ENCODE results near the gene GUCA1A. TPM values are rescaled to one million over a fixed set of nuclear protein-coding genes. Genes with fewer than 3 reads are reported as not detected.

The GUCA1A gene
- total RNA-seq, 3 donors from 2014 or later (not counting 1 experiment from before 2014, with no cell fraction given), result not detected

DNA sequence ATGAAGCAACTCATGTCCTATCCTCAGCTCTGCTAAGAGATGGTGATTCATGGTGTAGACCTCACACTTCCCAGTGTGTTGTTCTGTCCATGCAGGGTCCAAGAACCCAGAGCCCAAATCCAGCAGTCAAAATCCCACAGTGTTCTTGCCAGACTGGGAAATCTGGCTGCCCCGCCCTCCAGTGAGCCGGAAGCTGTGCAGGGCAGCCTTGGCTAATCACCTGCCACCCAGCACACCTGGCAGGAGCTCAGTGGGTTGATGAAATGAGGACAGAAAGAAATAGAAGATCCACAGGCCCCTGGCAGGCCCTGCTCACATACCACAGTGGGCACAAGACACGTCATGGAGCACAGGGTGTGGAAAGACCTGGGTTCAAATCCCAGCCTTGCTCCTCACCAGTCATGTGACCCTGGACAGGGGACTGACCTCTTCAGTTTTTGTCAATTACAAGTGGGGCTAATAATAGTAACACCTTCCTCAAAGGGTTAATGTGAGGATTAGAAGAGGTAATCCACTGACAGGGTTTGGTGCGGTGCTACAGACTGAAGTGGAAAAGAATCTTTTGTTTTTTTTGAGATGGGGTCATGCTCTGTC is 13.6 kb upstream of the GUCA1A start:
- intact Hi-C loops (cut with micrococcal nuclease), result loop anchor here (10.0 kb wide), 1 partner anchor 455 kb away; no protein-coding TSS in a partner anchor
- Histone ChIP-seq H3K4me3 (ENCODE audit: low read length) (no peak overlapping the region), H3K9me3 (ENCODE audit: control insufficient read depth, insufficient read depth, low read length) (no peaks in the 10 kb centered on the region), H3K4me1 (ENCODE audit: control insufficient read depth, insufficient read depth, low read length) (no peaks in the 10 kb centered on the region), H3K36me3 (ENCODE audit: control insufficient read depth, insufficient read depth, low read length) (no peaks in the 10 kb centered on the region), H3K27ac (ENCODE audit: low read length) (no peak overlapping the region), H3K27me3 (ENCODE audit: control insufficient read depth, insufficient read depth, low read length) (no peaks in the 10 kb centered on the region)
- Mint-ChIP-seq H3K9me3 (no peaks in the 10 kb centered on the region), H3K4me3 (no peak overlapping the region), H3K4me1 (no peaks in the 10 kb centered on the region), H3K27ac (no peak overlapping the region), H3K36me3 (no peaks in the 10 kb centered on the region), H3K27me3 (ENCODE audit: low read depth in 2 of 2) (peaks cover 7 to 12% of the 10 kb centered on the region in 2 donors)
- WGBS (ENCODE audit: insufficient coverage), result 66% methylated on average over 4 of the region's 4 CpGs
- TF ChIP-seq, protein P1, sequence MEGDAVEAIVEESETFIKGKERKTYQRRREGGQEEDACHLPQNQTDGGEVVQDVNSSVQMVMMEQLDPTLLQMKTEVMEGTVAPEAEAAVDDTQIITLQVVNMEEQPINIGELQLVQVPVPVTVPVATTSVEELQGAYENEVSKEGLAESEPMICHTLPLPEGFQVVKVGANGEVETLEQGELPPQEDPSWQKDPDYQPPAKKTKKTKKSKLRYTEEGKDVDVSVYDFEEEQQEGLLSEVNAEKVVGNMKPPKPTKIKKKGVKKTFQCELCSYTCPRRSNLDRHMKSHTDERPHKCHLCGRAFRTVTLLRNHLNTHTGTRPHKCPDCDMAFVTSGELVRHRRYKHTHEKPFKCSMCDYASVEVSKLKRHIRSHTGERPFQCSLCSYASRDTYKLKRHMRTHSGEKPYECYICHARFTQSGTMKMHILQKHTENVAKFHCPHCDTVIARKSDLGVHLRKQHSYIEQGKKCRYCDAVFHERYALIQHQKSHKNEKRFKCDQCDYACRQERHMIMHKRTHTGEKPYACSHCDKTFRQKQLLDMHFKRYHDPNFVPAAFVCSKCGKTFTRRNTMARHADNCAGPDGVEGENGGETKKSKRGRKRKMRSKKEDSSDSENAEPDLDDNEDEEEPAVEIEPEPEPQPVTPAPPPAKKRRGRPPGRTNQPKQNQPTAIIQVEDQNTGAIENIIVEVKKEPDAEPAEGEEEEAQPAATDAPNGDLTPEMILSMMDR (IDR thresholded peaks at IDR 0.05), result no peak
- ATAC-seq (no peak), DNase-seq (no peak)

DNA sequence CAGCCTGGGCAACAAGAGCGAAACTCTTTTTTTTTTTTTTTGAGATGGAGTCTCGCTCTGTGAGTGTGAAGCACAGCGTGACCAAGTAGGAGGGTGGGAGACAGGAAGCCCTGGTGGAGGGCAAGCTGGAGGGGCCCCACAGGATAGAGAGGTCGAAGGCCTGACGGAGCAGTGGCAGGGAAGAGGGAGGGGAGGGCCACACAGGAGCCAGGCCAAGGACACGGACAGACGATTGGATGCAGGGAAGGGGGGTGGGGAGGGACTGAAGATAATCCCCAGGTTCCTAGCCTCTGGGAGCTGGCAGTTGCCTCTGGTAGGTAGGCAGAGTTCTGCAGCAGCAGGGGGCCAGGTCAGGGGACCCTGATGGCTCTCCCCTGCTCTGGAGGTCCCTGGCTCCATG is 10.8 kb upstream of the GUCA1A start:
- H3K27ac ChIP-seq (ENCODE audit: low read length), result no peak overlapping the region
- no peak overlapping the region for H3K27ac Mint-ChIP-seq
- no peaks in the 10 kb centered on the region for H3K4me1 ChIP-seq (ENCODE audit: control insufficient read depth, insufficient read depth, low read length)
- no peaks in the 10 kb centered on the region for H3K9me3 ChIP-seq (ENCODE audit: control insufficient read depth, insufficient read depth, low read length)
- no peaks in the 10 kb centered on the region for H3K36me3 ChIP-seq (ENCODE audit: control insufficient read depth, insufficient read depth, low read length)
- H3K9me3 Mint-ChIP-seq, result no peaks in the 10 kb centered on the region
- H3K4me3 Mint-ChIP-seq, result no peak overlapping the region
- intact Hi-C loops (cut with micrococcal nuclease), result loop anchor here (10.0 kb wide), 1 partner anchor 458 kb away; no protein-coding TSS in a partner anchor
- TF ChIP-seq, protein P1 (IDR thresholded peaks at IDR 0.05), result no peak
- H3K36me3 Mint-ChIP-seq, result no peaks in the 10 kb centered on the region
- H3K4me1 Mint-ChIP-seq, result peaks cover 0 to 5% of the 10 kb centered on the region in 2 donors
- no peak overlapping the region for H3K4me3 ChIP-seq (ENCODE audit: low read length)
- no peaks in the 10 kb centered on the region for H3K27me3 ChIP-seq (ENCODE audit: control insufficient read depth, insufficient read depth, low read length)
- H3K27me3 Mint-ChIP-seq (ENCODE audit: low read depth in 2 of 2), result peaks cover 7 to 12% of the 10 kb centered on the region in 2 donors
- DNase-seq (no peak), ATAC-seq (no peak)
- WGBS (ENCODE audit: insufficient coverage), result 42% methylated on average over 7 of the region's 7 CpGs

DNA sequence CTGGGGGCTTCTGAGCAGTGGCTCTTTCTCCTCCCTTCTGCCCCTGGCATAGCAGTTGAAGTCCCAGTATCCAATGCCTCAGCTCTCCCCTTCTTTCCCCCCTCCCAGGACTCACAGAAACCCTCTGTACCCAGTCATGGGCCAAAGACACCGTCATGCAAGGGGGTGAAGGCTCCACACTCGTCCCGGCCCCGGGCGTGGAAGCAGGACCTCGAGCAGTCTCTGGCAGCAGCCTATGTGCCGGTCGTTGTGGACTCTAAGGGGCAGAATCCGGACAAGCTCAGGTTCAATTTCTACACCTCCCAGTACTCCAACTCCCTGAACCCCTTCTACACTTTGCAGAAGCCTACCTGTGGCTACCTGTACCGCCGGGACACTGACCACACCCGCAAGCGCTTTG is 10.4 kb upstream of the GUCA1A start:
- WGBS (ENCODE audit: insufficient coverage), result 91% methylated on average over 13 of the region's 13 CpGs
- Mint-ChIP-seq H3K36me3 (no peaks in the 10 kb centered on the region), H3K4me1 (peaks cover 0 to 5% of the 10 kb centered on the region in 2 donors), H3K9me3 (no peaks in the 10 kb centered on the region), H3K27me3 (ENCODE audit: low read depth in 2 of 2) (peaks cover 7 to 12% of the 10 kb centered on the region in 2 donors), H3K27ac (no peak overlapping the region), H3K4me3 (no peak overlapping the region)
- intact Hi-C loops (cut with micrococcal nuclease), result loop anchor here (10.0 kb wide), 1 partner anchor 458 kb away; no protein-coding TSS in a partner anchor
- H3K4me1 ChIP-seq (ENCODE audit: control insufficient read depth, insufficient read depth, low read length), result no peaks in the 10 kb centered on the region
- no peak overlapping the region for H3K4me3 ChIP-seq (ENCODE audit: low read length)
- H3K36me3 ChIP-seq (ENCODE audit: control insufficient read depth, insufficient read depth, low read length), result no peaks in the 10 kb centered on the region
- no peak for DNase-seq
- TF ChIP-seq, protein P1 (IDR thresholded peaks at IDR 0.05), result no peak
- no peak overlapping the region for H3K27ac ChIP-seq (ENCODE audit: low read length)
- no peaks in the 10 kb centered on the region for H3K9me3 ChIP-seq (ENCODE audit: control insufficient read depth, insufficient read depth, low read length)
- no peak for ATAC-seq
- H3K27me3 ChIP-seq (ENCODE audit: control insufficient read depth, insufficient read depth, low read length), result no peaks in the 10 kb centered on the region

DNA sequence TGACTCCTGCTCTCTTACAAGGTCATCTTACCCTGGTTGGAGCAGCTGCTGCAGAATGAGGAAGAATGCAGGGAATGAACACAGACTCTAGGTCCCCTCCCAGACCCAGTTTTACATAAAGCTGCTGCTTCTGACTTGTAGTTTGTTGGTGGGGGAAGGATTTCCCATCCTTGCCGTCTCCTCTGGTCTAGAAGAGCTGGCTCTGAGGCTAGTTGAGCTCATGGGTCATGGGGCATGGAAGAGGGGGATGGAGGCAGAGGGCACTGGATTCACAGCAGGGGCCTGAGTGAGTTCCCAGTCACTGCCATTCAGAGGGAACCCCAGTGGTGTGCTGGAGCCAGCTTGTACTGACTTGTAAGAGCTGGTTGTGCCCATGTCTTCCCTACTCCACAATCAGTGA is 9.2 kb upstream of the GUCA1A start:
- Histone ChIP-seq H3K36me3 (ENCODE audit: control insufficient read depth, insufficient read depth, low read length) (no peaks in the 10 kb centered on the region), H3K27me3 (ENCODE audit: control insufficient read depth, insufficient read depth, low read length) (no peaks in the 10 kb centered on the region), H3K27ac (ENCODE audit: low read length) (no peak overlapping the region), H3K9me3 (ENCODE audit: control insufficient read depth, insufficient read depth, low read length) (no peaks in the 10 kb centered on the region), H3K4me3 (ENCODE audit: low read length) (no peak overlapping the region), H3K4me1 (ENCODE audit: control insufficient read depth, insufficient read depth, low read length) (no peaks in the 10 kb centered on the region)
- TF ChIP-seq, protein P1 (IDR thresholded peaks at IDR 0.05), result no peak
- DNase-seq (no peak), ATAC-seq (no peak)
- no peak overlapping the region for H3K4me3 Mint-ChIP-seq
- peaks cover 0 to 5% of the 10 kb centered on the region in 2 donors for H3K4me1 Mint-ChIP-seq
- no peak overlapping the region for H3K27ac Mint-ChIP-seq
- peaks cover 7 to 16% of the 10 kb centered on the region in 2 donors for H3K27me3 Mint-ChIP-seq (ENCODE audit: low read depth in 2 of 2)
- 53% methylated on average over 1 of the region's 1 CpG for WGBS (ENCODE audit: insufficient coverage)
- no peaks in the 10 kb centered on the region for H3K9me3 Mint-ChIP-seq
- intact Hi-C loops (cut with micrococcal nuclease), result loop anchor here (10.0 kb wide), 1 partner anchor 459 kb away; no protein-coding TSS in a partner anchor
- H3K36me3 Mint-ChIP-seq, result no peaks in the 10 kb centered on the region

All from natural killer cell (primary cell).